Stimulated activated CD4-positive, alpha-beta T cell treated with anti-CD3 and anti-CD28 coated beads, Interleukin-4, amount 100 ng/mL, for 1 hour (primary cell): ENCODE results near the gene TGFBR2.
A peak's percentile ranks its signal among the peaks of the same experiment; 100 is the strongest.

Experiments used
- DNase-seq: peaks from one replicate; pipeline ENCODE4 v3.0.0-alpha.2; 2020

The TGFBR2 gene

DNA sequence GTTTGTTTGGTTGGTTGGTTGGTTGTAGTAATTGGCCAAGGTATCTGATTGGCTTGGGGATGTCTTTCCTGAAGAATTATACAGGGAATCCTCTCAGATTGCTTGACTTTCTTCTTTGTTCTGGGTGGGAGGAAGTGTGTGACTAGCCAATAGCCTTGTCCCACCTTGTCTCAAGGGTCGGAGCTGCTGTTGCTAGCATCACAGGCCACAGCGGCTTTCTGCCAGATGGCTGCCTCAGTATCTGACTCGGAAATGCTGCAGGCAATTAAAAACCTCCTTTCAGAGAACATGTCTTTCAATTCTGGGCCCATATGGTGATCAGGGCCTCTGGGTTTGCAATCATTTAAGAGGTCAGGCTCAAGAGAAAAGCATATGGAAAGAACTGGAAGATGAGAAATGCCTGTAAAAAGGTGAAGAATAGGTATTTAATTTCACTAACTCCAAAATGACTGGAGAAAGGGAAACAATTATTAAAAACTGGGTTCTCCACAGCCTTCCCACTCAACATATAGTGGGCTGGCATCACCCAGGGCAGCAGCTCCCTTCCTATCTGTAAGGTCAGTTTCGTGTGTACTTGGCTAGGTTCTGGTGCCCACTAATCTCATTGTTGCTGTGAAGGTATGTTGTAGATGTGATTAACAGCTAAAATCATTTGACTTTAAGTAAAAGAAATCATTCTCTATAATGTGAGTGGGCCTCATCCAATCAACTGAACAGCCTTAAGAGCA lies 32.4 kb downstream of the TGFBR2 start:
- DNase-seq, result no peak

DNA sequence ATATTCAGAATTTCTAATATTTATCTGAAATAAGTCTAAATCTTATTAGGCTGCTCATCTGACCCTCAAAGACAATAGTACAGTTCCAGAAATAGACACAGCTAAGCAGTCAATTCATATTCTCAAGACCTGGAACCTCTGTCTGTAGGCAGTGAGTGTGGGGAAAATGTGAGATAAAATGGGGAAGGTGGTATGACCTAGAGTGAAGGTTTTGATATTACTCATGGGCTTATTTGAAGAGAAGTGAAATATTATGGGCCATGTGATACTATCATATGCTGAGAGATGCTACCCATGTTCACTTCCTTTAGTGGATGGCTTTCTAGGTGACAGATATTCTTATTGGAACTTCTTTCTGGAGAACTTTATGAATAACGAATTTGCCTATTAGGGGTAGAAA lies 33.5 kb downstream of the TGFBR2 start:
- DNase-seq, result no peak

DNA sequence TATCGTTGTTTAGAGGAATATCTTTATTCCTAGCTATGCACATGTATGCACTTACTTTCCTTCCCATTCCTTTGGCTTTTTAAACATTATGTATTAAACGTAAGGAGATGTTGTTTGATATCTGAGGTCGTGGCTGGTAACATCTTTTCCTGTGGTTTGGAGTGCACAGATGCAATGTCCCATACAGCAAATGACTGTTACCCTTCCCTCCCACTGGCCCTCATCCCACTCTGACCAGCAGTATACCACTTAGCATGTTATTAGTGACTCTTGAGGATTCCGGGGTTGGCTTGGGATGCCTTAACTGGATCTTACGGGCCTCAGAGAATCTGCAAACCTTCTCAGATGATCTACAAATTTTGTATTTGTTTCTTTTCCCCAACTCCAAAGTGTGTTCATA lies 34.5 kb downstream of the TGFBR2 start:
- DNase-seq, result no peak

DNA sequence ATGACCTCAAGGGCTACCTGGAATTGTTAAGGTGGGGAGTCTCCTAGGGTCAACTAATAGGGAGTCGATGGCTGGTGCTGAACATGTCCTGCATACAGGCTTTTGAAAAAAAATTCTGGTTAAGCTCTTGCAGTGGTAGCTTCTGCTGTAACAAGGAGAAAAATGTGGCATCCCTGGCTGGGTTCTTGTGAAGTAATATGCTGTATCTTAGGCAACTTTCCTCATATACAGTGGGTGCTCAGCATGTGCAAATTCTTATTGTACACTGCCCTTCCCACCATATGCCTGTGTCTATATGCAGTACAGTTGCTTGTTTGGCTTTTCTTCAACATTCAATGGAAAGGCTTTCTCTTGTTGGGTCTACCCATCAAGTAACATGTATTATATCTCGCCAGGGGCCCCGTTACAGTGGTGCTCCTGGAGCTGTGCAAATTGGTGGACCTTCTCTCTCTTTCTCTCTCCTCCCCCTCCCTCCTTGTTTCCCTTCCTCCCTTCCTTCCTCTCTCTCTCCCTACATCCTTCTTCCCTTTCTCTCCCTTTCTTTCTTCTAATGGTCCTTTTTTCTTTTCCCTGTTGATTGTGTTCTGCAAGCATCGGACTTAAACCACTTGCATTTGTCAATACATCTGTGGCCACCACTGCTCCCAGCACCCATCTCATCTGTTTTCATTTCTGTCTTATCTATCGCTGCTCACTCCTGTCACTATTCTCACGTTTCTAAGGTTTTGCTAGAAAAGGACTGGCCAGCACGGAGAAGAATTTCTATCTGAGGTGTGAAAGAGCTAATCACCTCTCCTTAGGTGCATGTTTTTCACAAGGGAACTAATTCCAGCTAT lies 35.2 kb downstream of the TGFBR2 start:
- no peak for DNase-seq

DNA sequence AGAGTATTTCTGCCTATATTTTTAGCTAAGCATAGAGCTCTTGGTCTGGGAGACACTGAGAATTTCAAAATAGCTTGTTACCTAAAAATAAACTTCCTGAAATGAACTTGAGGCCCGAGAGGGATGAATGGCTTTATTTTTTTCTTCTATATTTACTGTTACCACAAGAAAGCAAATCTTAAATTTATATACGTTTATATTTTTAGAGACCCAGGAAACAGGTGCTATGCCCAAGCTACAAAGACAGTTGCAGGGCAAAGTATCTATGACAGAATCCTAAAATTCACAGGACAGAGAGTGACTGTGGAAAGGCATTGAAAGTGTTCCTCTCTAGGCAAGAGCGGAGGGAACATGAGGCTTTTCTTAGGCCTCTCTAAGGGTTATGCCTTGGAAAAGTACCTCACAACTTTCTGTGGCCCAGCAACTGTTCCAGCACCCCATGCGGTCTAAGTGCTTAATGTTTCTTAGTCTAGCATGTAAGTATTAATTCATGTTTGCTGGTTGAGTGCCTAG lies 36.5 kb downstream of the TGFBR2 start:
- no peak for DNase-seq

DNA sequence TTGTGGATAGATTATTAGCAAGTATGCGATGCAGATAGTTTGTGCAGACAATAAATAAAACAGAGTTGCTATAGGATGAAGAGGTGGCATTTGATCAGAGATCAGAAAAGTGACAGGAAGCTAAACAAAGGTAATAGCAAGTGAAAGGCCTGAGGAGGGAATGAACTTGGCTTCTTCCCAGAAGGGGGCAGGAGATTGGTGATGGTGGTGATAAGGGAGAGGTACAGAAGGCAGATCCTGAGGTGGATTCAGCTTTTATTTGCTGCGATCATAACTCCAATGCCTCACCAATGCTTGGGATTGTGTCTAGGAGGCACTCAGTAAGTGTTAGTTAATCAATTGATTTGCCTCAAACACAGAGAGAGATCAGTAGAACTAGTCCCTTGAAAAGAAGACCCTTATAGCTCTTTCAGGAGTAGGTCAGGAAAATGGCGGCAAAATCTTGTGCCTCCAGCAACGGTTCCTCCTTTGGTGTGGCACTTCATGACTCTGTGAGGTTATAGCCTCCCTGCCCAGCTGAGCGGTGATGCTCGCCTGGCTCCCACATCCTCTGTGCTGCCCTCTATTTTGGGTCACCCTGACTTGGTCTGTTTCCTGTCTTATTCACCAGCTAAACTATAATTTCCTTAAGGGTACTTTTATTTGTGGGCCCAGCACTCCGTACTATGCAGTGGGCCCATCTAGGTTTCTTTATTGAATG lies 37.5 kb downstream of the TGFBR2 start:
- peak; percentile 24 for DNase-seq

DNA sequence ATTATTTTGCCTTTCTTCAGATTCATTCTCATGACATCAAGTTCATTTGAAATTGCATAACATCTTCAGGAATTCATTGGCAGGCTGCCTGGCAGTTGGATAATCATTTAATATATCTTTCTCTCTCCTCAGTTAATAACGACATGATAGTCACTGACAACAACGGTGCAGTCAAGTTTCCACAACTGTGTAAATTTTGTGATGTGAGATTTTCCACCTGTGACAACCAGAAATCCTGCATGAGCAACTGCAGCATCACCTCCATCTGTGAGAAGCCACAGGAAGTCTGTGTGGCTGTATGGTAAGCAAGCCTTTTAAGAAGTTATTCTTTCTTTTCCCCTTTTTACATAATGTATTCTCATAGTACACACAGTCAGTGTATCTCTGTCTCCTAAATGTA lies 38.2 kb downstream of the TGFBR2 start:
- peak; percentile 37 for DNase-seq

DNA sequence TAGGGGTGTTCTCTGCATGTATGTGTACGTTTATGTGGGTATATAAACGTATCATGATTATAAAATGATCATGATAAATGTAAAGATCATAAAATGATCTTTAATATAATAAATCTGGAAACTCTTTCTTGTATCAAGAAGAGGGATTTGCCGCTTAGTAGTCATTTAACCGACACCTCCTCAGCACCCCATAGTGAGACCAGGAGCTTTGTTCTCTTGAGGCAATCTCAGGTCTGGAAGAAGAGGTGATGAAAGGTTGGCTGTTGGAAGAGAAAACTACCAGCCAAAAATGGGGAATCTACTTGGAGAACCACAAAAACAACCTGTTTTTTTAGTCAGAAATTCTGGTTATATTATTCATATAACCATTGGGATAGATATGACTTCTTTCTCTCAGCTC lies 38.7 kb downstream of the TGFBR2 start:
- DNase-seq, result no peak

DNA sequence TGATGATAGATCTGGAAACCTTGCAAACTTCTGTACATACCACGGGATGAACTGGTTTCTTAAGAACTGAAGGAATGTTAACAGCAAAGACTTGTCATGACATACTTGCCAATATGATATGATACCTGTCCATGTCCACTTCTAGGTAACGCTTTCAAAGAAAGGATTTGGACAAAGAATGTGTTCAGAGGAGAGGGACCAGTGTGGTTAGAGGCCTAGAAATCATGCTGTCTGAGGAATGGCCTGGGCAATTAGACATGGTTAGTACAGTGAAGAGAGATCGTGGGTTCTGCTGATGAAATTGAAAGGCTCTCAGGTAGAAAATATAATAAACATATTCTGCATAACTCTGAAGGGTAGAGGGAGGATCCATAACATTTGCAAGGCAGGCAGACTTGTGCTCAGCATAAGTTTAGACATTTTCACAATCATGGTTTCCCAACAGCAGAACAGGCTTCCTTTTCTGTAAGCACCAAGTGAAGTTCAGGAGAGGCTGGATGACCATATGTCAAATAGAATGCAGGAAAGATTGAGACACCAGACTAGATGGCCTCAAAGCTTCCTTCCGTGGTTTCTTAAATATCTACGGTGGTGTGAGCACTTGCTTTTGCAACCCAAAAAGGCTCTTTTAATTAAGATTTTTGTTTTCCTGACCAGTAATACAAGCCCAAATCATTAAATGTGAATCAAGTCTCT lies 39.9 kb downstream of the TGFBR2 start:
- no peak for DNase-seq

DNA sequence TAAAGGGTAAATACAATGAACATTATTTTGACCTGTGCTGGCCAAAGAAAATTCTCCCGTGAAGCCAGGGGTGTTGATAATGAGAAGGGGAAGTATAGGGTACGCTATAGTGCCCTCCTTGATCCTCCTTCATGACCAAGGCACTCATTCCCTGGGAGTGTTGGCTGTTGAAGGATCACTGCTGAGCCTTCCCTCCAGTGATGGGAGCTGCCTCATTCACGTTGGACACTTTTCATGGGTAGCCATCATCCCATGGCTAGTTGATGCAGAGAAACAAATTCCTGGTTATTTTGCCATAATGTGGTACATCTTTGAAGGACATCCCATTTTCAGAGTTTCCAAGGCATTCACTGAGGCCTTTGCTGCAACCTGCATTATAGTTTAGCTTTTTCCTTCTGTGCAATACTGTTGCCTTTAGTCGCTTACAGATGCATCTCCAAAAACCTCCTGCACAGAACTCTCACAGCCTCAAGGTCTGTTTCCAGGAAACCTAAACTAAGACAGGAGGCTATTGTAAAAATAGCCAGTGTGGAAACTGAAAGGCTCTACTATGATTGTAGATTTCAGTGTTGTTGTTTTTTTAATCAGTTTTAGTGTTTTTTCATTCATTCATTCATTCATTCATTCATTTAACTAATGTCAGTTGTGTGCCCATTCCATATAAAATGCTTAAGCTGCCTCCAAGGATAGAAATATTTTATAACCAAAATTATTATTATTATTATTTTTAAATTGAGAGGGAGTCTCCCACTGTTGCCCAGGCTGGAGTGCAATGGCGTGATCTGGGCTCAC lies 40.8 kb downstream of the TGFBR2 start:
- DNase-seq, result no peak

DNA sequence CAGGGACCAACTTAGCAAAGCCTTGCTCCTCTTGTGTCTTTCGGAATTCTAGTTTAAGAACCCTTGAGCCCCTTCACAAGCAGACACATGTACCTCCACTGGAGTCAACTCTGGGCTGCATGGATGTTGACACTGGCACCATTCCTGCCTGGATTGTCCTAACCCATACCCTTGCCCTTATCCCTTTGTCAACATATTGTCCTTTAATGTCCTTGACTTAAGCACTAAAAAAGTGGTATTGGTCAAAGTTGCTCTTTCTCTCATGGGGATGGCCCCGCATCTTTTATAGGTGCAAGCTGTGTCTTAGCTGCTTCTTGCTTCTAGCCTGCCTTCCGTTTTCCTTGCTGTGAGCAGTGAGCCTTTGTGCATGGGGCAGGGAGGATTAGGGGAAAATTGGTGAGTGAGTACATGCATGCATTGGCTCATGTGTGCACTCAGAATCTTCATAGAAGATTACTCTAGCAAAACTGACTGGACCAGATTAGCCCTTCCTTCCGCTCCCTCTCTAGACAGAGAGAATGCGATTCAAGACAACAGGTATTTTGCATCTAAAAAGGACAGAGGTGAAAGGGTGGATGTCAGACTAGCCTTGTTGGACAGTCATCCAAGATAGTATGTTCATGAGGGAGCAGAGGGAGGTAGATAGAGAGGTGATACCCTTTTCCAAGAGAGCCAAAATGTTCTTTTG lies 42.4 kb downstream of the TGFBR2 start:
- DNase-seq, result no peak

DNA sequence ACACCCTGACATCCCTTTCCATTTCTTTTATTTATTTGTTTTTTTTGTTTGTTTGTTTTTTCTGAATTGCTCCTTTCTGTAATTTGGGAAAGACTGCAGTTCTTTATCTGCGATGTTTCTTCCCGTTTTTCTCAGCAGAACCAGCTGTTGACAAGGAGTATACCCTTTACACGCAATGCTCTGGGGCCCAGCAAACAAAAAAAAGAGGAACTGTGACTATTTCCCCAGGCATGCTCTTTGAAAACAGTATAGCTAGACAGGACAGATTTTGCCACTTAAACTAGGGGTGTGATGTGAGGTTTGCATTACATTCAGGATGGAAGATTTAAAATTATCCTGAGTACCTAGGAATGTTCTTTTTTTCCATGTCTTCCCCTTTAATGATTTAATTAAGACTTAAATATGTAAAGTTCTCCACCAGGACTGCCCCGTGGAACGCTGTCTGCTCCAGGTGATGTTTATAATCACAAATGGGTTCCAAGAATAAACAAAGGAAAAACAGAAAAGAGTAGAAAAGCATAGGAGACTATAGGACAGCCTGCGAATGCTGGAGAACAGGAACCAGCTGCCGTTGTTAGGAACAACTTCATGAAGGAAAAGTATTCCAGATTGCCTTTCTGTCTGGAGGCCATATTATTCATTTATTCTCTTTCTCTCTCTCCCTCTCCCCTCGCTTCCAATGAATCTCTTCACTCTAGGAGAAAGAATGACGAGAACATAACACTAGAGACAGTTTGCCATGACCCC lies 43.3 kb downstream of the TGFBR2 start:
- DNase-seq, result no peak

DNA sequence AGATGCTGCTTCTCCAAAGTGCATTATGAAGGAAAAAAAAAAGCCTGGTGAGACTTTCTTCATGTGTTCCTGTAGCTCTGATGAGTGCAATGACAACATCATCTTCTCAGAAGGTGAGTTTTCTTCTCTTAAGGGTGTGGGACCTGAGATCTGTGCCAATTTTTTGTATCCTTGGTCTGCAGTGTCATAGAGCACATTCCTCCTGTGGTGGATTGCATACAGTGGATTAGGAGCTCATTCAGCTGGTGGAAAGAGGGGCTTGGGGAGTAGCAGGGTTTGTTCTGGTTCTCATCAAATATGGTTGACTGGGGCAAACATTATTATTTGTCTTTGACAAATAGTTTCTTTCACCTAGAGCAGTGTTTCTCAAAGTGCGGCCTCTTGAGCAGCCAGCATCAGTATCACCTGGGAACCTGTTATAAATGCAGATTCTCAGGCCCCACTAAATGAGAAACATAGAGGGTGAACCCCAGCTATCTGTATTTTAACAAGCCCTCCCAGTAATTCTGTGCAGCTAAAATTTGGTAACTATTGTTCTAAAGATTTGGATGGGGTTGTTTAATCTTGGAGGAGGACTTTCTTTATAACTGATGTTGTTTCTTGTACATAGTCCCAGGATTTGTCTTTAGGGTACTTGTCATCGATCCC lies 44.1 kb downstream of the TGFBR2 start:
- DNase-seq, result no peak

DNA sequence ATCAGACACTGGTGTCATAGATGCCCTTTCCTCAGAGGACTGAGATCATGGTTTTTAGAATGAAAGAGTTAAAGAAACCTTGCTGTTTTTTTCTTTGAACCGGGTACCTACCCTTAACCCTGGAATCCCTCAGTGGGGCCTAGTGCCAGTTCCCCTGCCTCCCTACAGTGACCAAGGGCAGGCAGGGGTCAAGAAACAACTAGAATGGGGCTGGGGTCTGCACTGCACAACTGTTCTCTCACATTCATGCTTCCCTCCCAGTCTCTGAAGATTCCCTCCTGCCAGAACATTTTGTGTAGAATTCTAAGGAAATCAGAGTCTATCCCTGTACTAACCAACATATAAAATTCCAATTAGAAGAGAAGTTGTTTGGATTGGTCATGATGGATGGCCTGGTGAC lies 47.9 kb downstream of the TGFBR2 start:
- no peak for DNase-seq

DNA sequence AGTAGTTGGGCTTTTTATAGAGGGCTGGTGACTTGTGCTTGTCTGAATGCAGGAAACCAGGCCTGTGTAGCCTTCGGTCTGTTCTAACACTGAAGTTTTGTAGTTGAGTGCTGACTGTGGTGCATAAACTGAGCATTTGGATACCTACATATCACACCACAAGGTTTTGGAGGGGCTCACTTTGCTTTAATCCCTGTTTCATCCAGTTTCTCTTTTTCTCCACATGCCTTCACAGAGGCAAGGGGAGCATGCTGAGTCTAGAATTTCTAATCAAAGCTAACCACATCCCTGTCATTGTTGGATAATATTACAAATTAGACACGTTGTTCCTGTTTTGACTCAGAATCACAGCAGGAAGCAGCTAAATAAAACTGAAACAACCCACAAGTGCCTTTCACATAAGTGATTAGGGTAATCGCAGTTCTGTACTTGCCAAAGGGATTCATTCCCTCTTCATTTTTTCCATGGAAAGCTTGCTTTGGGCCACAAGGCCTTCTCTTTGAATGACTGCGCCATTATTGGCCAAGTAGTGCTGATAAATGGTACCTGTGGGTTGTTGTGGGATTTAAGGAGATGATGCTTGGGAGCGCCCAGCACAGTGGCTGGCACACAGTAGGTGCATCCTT lies 48.9 kb downstream of the TGFBR2 start:
- DNase-seq, result no peak

DNA sequence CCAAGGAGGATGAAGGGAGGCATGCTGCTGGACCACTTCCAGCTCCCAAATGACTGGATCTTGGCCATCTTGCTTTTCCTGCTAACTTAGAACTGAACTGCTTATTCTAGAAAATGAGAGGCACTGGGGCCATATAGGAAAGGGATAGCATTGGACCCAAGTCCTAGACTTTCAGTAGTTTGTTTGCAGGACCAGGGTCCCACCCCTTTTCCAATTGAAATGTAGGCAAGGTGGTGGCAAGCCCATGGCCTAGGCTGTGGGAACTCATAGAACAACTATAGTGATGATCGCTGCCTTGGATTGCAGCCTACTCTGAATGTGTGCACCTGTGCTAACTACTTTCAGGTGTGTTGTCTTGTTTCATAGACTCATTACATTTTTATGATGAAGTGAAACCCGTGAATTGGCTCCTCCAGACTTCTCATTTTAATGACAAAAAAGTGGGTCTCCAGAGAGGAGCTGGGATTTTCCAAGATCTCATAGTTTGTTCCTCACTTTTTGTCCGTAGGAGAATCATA lies 50.3 kb downstream of the TGFBR2 start:
- DNase-seq, result no peak

DNA sequence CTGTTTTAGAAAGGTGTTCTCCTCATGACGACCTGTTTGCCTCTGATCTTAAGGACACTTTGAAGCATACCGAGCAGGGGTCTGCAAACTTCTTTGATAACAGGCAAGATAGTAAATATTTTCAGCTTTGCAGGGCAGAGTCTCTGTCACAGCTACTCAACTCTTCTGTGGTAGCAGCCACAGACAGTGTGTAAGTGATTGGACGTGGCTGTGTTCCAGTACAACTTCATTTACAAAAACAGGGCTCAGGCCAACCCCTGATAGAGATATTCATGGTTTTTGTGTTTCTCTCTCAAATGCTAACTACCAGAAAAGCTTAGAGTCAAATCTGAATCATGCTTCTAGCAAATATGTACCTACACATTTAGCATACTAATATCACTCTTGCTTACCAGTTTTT lies 51.5 kb downstream of the TGFBR2 start:
- no peak for DNase-seq

DNA sequence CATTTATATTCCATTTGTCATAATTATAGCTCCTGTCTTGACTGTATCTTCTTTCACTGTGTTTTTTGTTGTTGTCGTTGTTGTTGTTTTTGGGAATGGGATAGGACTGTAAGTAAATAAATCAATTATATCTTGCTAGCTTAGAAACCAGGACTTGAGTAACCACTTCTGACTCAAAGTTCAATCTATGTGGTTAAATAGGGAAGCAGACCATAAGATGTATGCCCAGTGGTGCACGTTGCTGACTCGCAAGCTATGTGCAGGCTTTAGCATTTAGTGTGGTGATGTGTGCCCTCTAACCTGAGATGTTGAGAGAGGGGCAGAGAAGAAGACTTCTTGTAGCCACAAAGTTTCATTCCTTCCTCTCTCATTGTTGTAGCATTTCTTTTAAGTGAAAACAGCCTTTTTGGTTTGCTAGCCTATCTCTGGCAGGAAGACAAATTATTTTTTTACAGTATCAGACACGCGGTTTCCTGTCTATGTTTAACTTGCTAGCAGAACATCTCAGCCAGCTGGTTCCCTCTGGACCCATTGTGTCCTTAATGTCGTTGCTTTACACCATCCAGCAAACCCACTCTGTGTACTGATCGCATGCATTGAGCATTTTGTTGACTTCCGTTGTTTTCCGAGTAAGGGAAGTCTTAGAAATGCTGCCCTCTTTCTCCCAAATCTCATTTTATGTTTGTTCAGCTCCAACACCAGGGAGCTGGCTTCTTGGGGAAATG lies 52.1 kb downstream of the TGFBR2 start:
- DNase-seq, result no peak
